ENCODE measurements around the gene ATG13.

DNA sequence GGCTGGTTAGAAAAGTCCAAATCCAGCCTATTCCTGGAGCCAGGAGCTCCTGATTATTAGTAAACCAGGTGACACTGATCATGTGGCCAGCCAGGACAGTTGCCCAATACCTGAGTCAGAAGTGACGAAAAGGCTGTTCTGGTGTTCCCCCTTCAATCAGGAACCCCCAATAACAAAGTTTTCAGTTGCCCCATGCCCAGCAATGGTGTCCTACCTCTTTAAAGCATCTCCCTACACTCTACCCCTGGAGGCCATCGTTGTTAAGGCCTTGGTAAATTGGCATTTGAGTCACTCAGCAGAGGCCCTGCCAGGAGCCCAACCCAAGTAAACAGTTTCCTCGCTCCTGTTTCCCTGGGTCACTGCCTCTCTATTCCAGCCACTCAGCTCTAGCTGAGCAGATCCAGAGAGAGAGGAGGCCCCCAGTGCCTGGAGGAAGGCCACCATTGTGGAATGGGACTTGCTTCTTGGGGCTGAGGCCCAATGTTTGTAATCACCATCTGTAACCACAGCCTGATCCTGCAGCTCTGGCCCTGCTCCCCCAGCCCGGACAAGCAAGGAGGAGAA is 58.0 kb downstream of the ATG13 start:
- TF ChIP-seq, protein P1, sequence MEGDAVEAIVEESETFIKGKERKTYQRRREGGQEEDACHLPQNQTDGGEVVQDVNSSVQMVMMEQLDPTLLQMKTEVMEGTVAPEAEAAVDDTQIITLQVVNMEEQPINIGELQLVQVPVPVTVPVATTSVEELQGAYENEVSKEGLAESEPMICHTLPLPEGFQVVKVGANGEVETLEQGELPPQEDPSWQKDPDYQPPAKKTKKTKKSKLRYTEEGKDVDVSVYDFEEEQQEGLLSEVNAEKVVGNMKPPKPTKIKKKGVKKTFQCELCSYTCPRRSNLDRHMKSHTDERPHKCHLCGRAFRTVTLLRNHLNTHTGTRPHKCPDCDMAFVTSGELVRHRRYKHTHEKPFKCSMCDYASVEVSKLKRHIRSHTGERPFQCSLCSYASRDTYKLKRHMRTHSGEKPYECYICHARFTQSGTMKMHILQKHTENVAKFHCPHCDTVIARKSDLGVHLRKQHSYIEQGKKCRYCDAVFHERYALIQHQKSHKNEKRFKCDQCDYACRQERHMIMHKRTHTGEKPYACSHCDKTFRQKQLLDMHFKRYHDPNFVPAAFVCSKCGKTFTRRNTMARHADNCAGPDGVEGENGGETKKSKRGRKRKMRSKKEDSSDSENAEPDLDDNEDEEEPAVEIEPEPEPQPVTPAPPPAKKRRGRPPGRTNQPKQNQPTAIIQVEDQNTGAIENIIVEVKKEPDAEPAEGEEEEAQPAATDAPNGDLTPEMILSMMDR (IDR thresholded peaks at IDR 0.05; ENCODE audit: low read length), result no peak
- TF ChIP-seq EZH2 (optimal IDR thresholded peaks at IDR 0.05; ENCODE audit: low read depth, low read length) (no peak), EZH2phosphoT487 (IDR thresholded peaks at IDR 0.05; ENCODE audit: low read length) (no peak)

Data from MM.1S (cell line).